Nephron progenitor cell (in vitro differentiated cells): ENCODE measurements around the gene MBOAT1.
"Not testable (repeated sequence)": the region's sequence is repeated elsewhere in the genome, so short reads cannot be mapped to it uniquely, and the experiment has no call there.

Source experiments
- DNase-seq: peaks from one replicate; pipeline ENCODE4 v3.0.0; 2021
- H3K27ac Mint-ChIP-seq: 2 replicates; pipeline ENCODE4 v1.8.0; 2021; ENCODE audit warnings: mild to moderate bottlenecking, moderate library complexity, mixed read lengths
- H3K27me3 Mint-ChIP-seq: 2 replicates; pipeline ENCODE4 v1.8.0; 2021; ENCODE audit warnings: mild to moderate bottlenecking, low read depth, mixed read lengths; ENCODE audit not compliant: poor library complexity
- H3K36me3 Mint-ChIP-seq: 2 replicates; pipeline ENCODE4 v1.8.0; 2021; ENCODE audit warnings: low read depth, mixed read lengths
- H3K4me1 Mint-ChIP-seq: 2 replicates; pipeline ENCODE4 v1.8.0; 2021; ENCODE audit warnings: mixed read lengths
- H3K4me3 Mint-ChIP-seq: 2 replicates; pipeline ENCODE4 v1.8.0; 2021; ENCODE audit warnings: mild to moderate bottlenecking, moderate library complexity, mixed read lengths
- H3K9me3 Mint-ChIP-seq: 2 replicates; pipeline ENCODE4 v1.8.0; 2021; ENCODE audit warnings: mild to moderate bottlenecking, moderate library complexity, mixed read lengths
- TF ChIP-seq, protein P1 (sequence below): fragments of 200-600 bp; sonication (generic); IDR thresholded peaks from 2 replicates; pipeline ENCODE4 v1.5.0; 2021; ENCODE audit warnings: antibody characterized with exemption

MBOAT1 gene

GRCh38 chr6:20254295-20254694 lies 42.0 kb upstream of the MBOAT1 start:
- no peaks in the 10 kb centered on the region for H3K9me3 Mint-ChIP-seq
- TF ChIP-seq, protein P1, sequence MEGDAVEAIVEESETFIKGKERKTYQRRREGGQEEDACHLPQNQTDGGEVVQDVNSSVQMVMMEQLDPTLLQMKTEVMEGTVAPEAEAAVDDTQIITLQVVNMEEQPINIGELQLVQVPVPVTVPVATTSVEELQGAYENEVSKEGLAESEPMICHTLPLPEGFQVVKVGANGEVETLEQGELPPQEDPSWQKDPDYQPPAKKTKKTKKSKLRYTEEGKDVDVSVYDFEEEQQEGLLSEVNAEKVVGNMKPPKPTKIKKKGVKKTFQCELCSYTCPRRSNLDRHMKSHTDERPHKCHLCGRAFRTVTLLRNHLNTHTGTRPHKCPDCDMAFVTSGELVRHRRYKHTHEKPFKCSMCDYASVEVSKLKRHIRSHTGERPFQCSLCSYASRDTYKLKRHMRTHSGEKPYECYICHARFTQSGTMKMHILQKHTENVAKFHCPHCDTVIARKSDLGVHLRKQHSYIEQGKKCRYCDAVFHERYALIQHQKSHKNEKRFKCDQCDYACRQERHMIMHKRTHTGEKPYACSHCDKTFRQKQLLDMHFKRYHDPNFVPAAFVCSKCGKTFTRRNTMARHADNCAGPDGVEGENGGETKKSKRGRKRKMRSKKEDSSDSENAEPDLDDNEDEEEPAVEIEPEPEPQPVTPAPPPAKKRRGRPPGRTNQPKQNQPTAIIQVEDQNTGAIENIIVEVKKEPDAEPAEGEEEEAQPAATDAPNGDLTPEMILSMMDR = no peak

GRCh38 chr6:20253021-20253420 lies 40.8 kb upstream of the MBOAT1 start:
- TF ChIP-seq, protein P1 = no peak

More at GRCh38 chr6:20254295-20254694, 42.0 kb upstream of the MBOAT1 start:
- Mint-ChIP-seq H3K4me1 (no peaks in the 10 kb centered on the region), H3K4me3 (no peak overlapping the region), H3K27me3 (peaks cover 14% of the 10 kb centered on the region), H3K27ac (no peak overlapping the region), H3K36me3 (no peaks in the 10 kb centered on the region)
- DNase-seq = no peak

DNA sequence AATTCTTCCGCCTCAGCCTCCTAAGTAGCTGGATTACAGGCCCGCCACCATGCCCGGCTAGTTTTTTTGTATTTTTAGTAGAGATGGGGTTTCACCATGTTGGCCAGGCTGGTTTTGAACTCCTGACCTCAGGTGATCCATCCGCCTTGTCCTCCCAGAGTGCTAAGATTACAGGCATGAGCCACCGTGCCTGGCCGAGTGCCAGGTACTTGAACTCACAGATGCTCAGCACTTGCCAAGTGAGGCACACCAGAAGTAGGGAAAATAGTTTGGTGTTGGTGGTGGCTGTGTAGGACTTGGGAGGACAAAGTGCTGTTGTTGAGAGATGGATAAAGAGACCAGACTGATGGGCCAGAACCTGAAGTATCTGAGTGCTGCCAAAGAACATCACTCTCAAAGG lies 40.0 kb upstream of the MBOAT1 start:
- no peak for DNase-seq
- H3K27me3 Mint-ChIP-seq = peaks cover 5% of the 10 kb centered on the region
- no peak overlapping the region for H3K27ac Mint-ChIP-seq
- H3K4me3 Mint-ChIP-seq = no peak overlapping the region
- no peaks in the 10 kb centered on the region for H3K36me3 Mint-ChIP-seq
- H3K9me3 Mint-ChIP-seq = no peaks in the 10 kb centered on the region
- TF ChIP-seq, protein P1 = no peak
- H3K4me1 Mint-ChIP-seq = no peaks in the 10 kb centered on the region

More at GRCh38 chr6:20253021-20253420, 40.8 kb upstream of the MBOAT1 start:
- Mint-ChIP-seq H3K4me1 (no peaks in the 10 kb centered on the region), H3K27me3 (peaks cover 7% of the 10 kb centered on the region), H3K36me3 (no peaks in the 10 kb centered on the region), H3K4me3 (no peak overlapping the region), H3K27ac (peak overlapping the region; percentile 1), H3K9me3 (no peaks in the 10 kb centered on the region)
- no peak for DNase-seq

- TF ChIP-seq, protein P1 = no peak
- H3K4me3 Mint-ChIP-seq = no peak overlapping the region
- no peak overlapping the region for H3K27ac Mint-ChIP-seq
Observed at GRCh38 chr6:20251525-20251924, 39.3 kb upstream of the MBOAT1 start.

GRCh38 chr6:20246125-20246524 lies 33.9 kb upstream of the MBOAT1 start:
- H3K9me3 Mint-ChIP-seq = peaks cover 17% of the 10 kb centered on the region
- peaks cover 6% of the 10 kb centered on the region for H3K36me3 Mint-ChIP-seq
- H3K4me1 Mint-ChIP-seq = peaks cover 26% of the 10 kb centered on the region
- DNase-seq = no peak
- H3K27me3 Mint-ChIP-seq = no peaks in the 10 kb centered on the region
- TF ChIP-seq, protein P1 = no peak
- no peak overlapping the region for H3K4me3 Mint-ChIP-seq
- no peak overlapping the region for H3K27ac Mint-ChIP-seq

More at GRCh38 chr6:20251525-20251924, 39.3 kb upstream of the MBOAT1 start:
- H3K4me1 Mint-ChIP-seq = no peaks in the 10 kb centered on the region
- no peaks in the 10 kb centered on the region for H3K36me3 Mint-ChIP-seq
- DNase-seq = no peak
- H3K27me3 Mint-ChIP-seq = peaks cover 5% of the 10 kb centered on the region
- H3K9me3 Mint-ChIP-seq = no peaks in the 10 kb centered on the region

DNA sequence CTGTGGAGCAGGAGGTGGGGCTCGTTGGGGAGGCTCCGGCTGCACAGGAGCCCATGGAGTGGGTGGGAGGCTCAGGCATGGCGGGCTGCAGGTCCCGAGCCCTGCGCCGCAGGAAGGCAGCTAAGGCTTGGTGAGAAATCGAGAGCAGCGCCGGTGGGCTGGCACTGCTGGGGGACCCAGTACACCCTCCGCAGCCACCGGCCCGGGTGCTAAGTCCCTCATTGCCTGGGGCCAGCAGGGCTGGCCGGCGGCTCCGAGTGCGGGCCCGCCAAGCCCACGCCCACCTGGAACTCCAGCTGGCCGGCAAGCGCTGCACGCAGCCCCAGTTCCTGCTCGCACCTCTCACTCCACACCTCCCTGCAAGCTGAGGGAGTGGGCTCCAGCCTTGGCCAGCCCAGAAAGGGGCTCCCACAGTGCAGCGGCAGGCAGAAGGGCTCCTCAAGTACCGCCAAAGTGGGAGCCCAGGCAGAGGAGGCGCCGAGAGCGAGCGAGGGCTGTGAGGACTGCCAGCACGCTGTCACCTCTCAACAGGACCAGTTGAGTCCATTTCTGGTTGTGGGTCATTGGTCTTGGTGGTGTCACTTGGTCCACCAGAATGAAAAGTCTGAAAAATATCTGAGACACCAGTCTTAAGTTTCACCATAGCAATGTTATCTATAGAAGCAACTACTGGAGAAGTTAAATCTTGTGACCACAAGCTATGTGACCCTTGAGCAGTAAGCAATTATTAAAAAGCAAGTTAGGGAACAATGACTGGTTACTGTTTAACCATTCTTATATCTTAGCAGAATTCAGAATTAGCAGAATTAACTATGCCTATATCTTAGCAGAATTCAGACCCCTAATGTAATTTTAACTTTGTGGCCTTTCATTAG lies 32.8 kb upstream of the MBOAT1 start:
- not testable (repeated sequence) for H3K27ac Mint-ChIP-seq, H3K4me3 Mint-ChIP-seq, H3K36me3 Mint-ChIP-seq, H3K27me3 Mint-ChIP-seq, DNase-seq
- Mint-ChIP-seq H3K4me1 (peaks cover 26% of the 10 kb centered on the region), H3K9me3 (peaks cover 17% of the 10 kb centered on the region)
